Right lobe of liver (tissue), 6 donors: Measurements from ENCODE around the gene GFRA1. TPM values are rescaled to one million over a fixed set of nuclear protein-coding genes. Genes with fewer than 3 reads are reported as not detected.
A peak's percentile ranks its signal among the peaks of the same experiment; 100 is the strongest.

Source experiments
- ATAC-seq, 4 donors: fragments of 200-7000 bp; cut with Tn5 transposase; one replicate each; pipeline ENCODE4 v1.9.1; 2020; ENCODE audit warnings: mild to moderate bottlenecking in 4 of 4, moderate library complexity in 4 of 4
- DNase-seq, 3 donors: peaks; one replicate each; pipeline ENCODE4 v3.0.0-alpha.2; 2020
- H3K27ac ChIP-seq, 3 donors: fragments of 200-600 bp; one replicate each; pipeline ENCODE4 v1.8.0; 2022
- H3K27me3 ChIP-seq, 2 donors: fragments of 200-600 bp; one replicate each; pipeline ENCODE4 v1.8.0; 2022
- H3K36me3 ChIP-seq, 4 donors: fragments of 200-600 bp; sonication (generic) in 1 of 4; one replicate each; pipeline versions ENCODE4 v1.5.1 to v1.8.0; 2017 to 2022; ENCODE audit warnings: control low read depth in 1 of 4
- H3K4me1 ChIP-seq, 4 donors: fragments of 200-600 bp; sonication (generic) in 1 of 4; one replicate each; pipeline versions ENCODE4 v1.5.1 to v1.8.0; 2017 to 2022; ENCODE audit warnings: control low read depth in 1 of 4
- H3K4me3 ChIP-seq, 3 donors: fragments of 200-600 bp; one replicate each; pipeline ENCODE4 v1.8.0; 2022
- H3K9me3 ChIP-seq, 4 donors: fragments of 200-600 bp; sonication (generic) in 1 of 4; one replicate each; pipeline versions ENCODE4 v1.5.1 to v1.8.0; 2017 to 2022; ENCODE audit warnings: control low read depth in 1 of 4
- POLR2A ChIP-seq: fragments of 450-650 bp; IDR thresholded peaks from one replicate; pipeline ENCODE4 v1.6.1; 2017; ENCODE audit warnings: antibody characterized with exemption, mild to moderate bottlenecking
- WGBS: methylation state at CpG from one replicate; pipeline ENCODE4 v1.1.6; 2018; ENCODE audit warnings: low coverage, low lambda C conversion rate; ENCODE audit not compliant: insufficient coverage; ENCODE audit errors: missing lambda C conversion rate; 5-methylcytosine and 5-hydroxymethylcytosine counted together
- intact Hi-C, 2 donors: fragments of 100-400 bp; cut with DNase I; formaldehyde crosslinking; loops; one replicate each; pipeline versions ENCODE4 v1.11.2 to v1.14.1; 2022
- long read RNA-seq: library from polyadenylated mRNA; unstranded; transcript quantifications from one replicate; pipeline ENCODE4 v2.0.0, GENCODE V29; 2019
- total RNA-seq, 6 experiments: library from RNA; depleted of rRNA in 2 of 6; stranded (reverse); fragments of >200 nt in 2 of 6; fragmentation: NEBNext Ultra II Directional in 3 of 6; extraction: Animal tissue kit (Norgen Biotek cat#: 25700) in 3 of 6; gene quantifications; one replicate each; pipeline versions ENCODE4 v1.1.0 to v1.2.4, GENCODE V29; 2016 to 2023
- TF ChIP-seq, protein P1 (sequence below), 4 donors: fragments of 200-600 bp in 3 of 4; fragments of 450-650 bp in 1 of 4; IDR thresholded peaks; one replicate each; pipeline versions ENCODE4 v1.5.1 to v1.8.0; 2016 to 2022; ENCODE audit warnings: antibody characterized with exemption in 4 of 4, mild to moderate bottlenecking in 2 of 4
- donor health status: DM: no; HTN: yes; CAD: no.
- donor health status: DM: no; HTN: no; CAD: no.
- donor health status: DM: no; HTN: no; CAD: no.
- donor health status: DM: no; HTN: yes; CAD: no.
- donor health status: DM: no; HTN: yes; CAD: no.

Gene GFRA1, protein sequence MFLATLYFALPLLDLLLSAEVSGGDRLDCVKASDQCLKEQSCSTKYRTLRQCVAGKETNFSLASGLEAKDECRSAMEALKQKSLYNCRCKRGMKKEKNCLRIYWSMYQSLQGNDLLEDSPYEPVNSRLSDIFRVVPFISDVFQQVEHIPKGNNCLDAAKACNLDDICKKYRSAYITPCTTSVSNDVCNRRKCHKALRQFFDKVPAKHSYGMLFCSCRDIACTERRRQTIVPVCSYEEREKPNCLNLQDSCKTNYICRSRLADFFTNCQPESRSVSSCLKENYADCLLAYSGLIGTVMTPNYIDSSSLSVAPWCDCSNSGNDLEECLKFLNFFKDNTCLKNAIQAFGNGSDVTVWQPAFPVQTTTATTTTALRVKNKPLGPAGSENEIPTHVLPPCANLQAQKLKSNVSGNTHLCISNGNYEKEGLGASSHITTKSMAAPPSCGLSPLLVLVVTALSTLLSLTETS
- total RNA-seq, result 10 to 100 TPM; 17.9 to 67.8 (median 42.8) TPM
- long read RNA-seq, full-length matches to known transcripts, result 2 of 4 reads
- long read RNA-seq, partial matches to known transcripts, result 1 of 4 reads
- long read RNA-seq, other reads (novel, unspliced or antisense), result 1 of 4 reads

DNA sequence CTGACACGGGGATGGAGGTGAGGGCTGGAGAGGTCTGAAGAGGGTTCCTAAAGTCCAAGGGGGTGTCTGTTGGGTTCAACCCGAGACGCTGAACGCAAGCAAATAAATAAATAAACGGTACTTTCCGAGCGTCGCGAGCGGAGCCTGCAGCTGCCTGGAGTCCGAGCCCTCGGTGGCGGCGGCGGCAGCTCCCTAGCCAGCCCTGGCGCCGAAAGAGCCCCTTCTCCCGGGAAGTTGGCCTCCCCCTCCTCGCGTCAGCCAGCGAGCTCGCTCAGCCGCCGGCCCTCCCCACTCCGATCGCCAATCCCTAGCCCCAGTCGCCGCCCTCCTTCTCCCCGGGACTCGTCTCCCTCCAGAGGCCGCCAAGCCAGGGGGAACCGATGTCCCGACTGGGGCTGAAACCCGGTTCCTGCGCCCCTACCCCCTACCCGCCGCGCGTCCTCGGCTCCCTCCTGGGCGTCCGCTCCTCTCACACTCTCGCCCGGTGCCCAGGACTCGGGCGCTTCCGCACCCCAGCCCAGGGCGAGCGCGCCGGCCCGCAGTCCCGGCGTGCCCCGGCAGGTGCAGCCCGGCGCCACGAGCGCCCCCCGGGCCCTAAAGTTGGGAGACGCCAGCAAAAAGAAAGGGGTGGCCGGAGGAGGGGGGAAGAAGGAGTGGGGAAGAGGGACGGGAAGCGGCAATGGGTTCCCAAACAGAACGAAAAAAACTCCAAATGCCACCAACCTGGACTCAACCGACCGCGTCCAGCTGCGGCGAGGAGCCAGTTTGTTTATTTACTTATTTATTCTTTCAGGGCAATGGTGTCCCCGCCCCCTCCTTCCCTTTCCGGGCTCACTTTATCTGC lies at the start of gene GFRA1:
TSS of gene GFRA1 (minus strand) at position 767 of the 844 bp plus-strand sequence. CDS start 1,177 bp downstream, outside the sequence.
- TF ChIP-seq, protein P1, sequence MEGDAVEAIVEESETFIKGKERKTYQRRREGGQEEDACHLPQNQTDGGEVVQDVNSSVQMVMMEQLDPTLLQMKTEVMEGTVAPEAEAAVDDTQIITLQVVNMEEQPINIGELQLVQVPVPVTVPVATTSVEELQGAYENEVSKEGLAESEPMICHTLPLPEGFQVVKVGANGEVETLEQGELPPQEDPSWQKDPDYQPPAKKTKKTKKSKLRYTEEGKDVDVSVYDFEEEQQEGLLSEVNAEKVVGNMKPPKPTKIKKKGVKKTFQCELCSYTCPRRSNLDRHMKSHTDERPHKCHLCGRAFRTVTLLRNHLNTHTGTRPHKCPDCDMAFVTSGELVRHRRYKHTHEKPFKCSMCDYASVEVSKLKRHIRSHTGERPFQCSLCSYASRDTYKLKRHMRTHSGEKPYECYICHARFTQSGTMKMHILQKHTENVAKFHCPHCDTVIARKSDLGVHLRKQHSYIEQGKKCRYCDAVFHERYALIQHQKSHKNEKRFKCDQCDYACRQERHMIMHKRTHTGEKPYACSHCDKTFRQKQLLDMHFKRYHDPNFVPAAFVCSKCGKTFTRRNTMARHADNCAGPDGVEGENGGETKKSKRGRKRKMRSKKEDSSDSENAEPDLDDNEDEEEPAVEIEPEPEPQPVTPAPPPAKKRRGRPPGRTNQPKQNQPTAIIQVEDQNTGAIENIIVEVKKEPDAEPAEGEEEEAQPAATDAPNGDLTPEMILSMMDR (IDR thresholded peaks at IDR 0.05), result peak; percentile 20 to 39 (median 26)
- peak; percentile 8 for TF ChIP-seq POLR2A

DNA sequence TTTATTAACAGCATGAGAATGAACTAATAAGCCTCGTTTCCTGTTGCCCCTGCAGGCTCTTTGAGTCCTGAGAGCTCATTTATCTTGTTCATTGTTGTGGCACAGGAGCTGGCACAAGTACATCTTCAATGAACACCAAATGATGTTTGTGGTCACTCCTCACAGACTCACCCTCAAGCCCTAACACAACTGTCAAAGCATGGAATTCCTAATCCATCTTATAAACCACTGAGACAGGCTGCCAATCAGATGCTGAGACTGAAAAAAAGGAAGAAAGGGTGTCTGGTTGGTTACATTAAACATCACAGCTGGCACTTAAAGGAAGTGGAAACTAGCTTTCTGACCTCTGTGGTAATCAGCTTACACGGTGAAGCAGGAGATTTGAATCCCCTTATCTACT lies 43.5 kb upstream of the GFRA1 start:
- ATAC-seq, result no peak
- intact Hi-C loops, result no loop called here
- WGBS, result 18% methylated on average over 2 of the region's 2 CpGs
- H3K36me3 ChIP-seq, result no peaks in the 10 kb centered on the region
- no peaks in the 10 kb centered on the region for H3K9me3 ChIP-seq
- DNase-seq, result no peak
- no peak for TF ChIP-seq POLR2A
- TF ChIP-seq, protein P1 (IDR thresholded peaks at IDR 0.05), result no peak
- H3K4me3 ChIP-seq, result no peak overlapping the region
- no peaks in the 10 kb centered on the region for H3K27me3 ChIP-seq
- no peaks in the 10 kb centered on the region for H3K4me1 ChIP-seq
- H3K27ac ChIP-seq, result no peak overlapping the region

More for the DNA sequence above, at the start of gene GFRA1:
- intact Hi-C loops, result no loop called here
- DNase-seq (peak; percentile 57 to 77 (median 72)), ATAC-seq (peak; percentile 49 to 67 (median 60))
- H3K4me3 ChIP-seq, result peak within 1 kb of the TSS; percentile 68 to 83 (median 73)
- 0% methylated on average over 28 of the region's 72 CpGs for WGBS
- no peaks in the 10 kb centered on the region for H3K36me3 ChIP-seq
- H3K27ac ChIP-seq, result peak within 1 kb of the TSS; percentile 51 to 87 (median 79)
- no peaks in the 10 kb centered on the region for H3K9me3 ChIP-seq
- H3K27me3 ChIP-seq, result no peaks in the 10 kb centered on the region
- peaks cover 0 to 6% (median 0%) of the 10 kb centered on the region in 4 donors for H3K4me1 ChIP-seq

DNA sequence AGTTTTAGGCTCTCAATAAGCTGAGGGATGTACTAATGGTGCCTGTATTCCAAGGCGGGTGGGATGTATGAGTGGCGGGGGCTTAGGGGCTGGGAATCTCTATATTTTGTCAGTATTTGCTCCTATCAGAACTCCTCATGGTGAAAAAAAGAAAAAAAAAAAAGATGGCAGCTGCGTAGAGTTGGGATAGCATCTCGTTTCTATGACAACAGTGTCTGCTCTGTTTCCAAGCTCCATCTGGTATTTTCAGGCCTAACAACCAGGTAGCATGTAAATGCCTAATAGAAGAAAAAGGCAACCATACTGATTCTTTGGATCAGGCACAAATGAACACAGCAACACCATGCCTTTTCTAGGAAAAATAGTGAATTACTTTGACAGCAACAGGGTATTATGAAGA lies 39.5 kb upstream of the GFRA1 start:
- no peaks in the 10 kb centered on the region for H3K9me3 ChIP-seq
- 77% methylated on average over 4 of the region's 4 CpGs for WGBS
- H3K4me3 ChIP-seq, result no peak overlapping the region
- DNase-seq, result no peak
- intact Hi-C loops, result no loop called here
- no peaks in the 10 kb centered on the region for H3K27me3 ChIP-seq
- no peak overlapping the region for H3K27ac ChIP-seq
- no peaks in the 10 kb centered on the region for H3K36me3 ChIP-seq
- TF ChIP-seq POLR2A, result no peak
- TF ChIP-seq, protein P1 (IDR thresholded peaks at IDR 0.05), result no peak
- H3K4me1 ChIP-seq, result no peaks in the 10 kb centered on the region
- no peak for ATAC-seq

DNA sequence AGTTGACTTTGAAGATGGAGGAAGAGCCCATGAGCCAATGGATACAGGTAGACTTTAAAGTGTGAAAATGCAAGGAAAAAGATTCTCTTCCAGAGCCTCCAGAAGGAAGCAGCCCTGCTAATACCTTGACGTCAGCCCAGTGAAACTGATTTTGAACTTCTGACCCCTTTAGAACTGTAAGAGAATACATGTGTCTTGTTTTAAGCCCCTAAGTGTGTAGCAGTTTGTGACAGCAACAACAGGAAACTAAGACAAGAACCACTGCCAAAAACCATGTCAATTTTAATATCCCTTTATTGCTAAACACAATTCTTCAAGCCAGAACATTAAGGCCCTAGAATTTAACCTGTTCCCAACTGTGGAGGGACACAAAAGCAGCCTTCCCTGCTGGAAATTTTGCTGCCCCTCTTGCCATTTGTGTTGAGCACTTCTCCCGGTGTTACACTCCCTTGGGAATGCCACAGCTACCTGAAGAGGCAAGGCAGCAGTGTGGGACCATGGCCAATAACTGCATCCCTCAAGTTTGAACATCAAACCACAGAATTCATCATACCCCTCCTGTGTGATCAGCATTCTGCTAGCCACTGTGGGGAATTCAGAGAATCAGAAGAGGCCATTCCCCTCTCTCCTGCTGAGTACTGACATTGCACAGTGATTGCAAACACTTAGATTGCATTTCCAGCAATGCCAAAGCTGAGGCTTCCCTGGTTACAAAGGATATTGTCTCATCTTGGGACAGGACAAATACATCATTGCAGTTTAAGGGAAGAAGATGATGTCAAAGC lies 38.9 kb upstream of the GFRA1 start:
- H3K4me1 ChIP-seq, result no peaks in the 10 kb centered on the region
- no peak for ATAC-seq
- intact Hi-C loops, result no loop called here

More for the DNA sequence above, 38.9 kb upstream of the GFRA1 start:
- WGBS, result 56% methylated on average over 2 of the region's 2 CpGs
- H3K27me3 ChIP-seq, result no peaks in the 10 kb centered on the region
- no peak overlapping the region for H3K4me3 ChIP-seq
- no peaks in the 10 kb centered on the region for H3K9me3 ChIP-seq
- H3K36me3 ChIP-seq, result no peaks in the 10 kb centered on the region
- TF ChIP-seq, protein P1 (IDR thresholded peaks at IDR 0.05), result no peak
- no peak for TF ChIP-seq POLR2A
- H3K27ac ChIP-seq, result no peak overlapping the region
- no peak for DNase-seq
